ENCODE data around the gene QSOX2.

- TF ChIP-seq CTCF (conservative IDR thresholded peaks at IDR 0.05; ENCODE audit: low read length) (no peak), EZH2phosphoT487 (IDR thresholded peaks at IDR 0.05; ENCODE audit: borderline replicate concordance, low read depth, low read length) (no peak)
These were observed 23.1 kb upstream of the QSOX2 start for GRCh38 chr9:136268735-136269134.
